GM18499 (cell line): Measurements from ENCODE around the gene CDK5RAP2.
A peak's percentile ranks its signal among the peaks of the same experiment; 100 is the strongest.

Experiments used
- ATAC-seq: cut with Tn5 transposase; IDR thresholded peaks from one replicate; pipeline ENCODE4 v1.9.1; 2021; ENCODE audit warnings: moderate number of reproducible peaks; ENCODE audit not compliant: insufficient read depth, unreplicated experiment

Gene CDK5RAP2

DNA sequence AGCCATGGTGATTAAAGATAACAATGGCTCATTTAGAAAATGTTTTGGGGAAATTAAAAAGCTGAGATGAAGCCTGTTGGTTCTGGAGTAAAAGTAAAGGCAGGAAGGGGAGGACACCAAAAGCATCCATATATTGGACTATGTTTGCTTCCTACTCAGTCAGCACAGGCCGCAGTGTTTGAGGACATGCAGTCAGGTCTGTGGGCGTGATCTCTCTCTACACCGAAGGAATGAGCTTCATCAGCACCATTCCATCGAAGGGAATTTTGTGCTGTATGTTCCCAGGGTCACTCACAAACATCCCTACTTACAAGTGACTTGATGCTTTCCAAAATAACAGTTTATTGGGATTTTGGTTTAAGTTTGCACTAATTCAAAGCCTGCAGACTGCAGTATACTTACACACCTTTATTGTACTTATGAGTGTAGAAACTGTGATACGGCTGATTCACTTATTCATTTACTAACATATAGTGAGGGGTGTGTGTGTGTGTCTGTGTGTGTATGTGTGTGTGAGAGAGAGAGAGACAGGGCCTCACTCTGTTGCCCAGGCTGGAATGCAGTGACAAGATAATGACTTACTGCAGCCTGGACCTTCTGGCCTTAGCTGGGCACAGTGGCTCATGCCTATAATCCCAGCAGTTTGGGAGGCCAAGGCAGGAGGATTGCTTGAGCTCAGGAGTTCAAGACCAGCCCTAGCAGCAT, 13.4 kb upstream of the CDK5RAP2 start:
- no peak for ATAC-seq

DNA sequence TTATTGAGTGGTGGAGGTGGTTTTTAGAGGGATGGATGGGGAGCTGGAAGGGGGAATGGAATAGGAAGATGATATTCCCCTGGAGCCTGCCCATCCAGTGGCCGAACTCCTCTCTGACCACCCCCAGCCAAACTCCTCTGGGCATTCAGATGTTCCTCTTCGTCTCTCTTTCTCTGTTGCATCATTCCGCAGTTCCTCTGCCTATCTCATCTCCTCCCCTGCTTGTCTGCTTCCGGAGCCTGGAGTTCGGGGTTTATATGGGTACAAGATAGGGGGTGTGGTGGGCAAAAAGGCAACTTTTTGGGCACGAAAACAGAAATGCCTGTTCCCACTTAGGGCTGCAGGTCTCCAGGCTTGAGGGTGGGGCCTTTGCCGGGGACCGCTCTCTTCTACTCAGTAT, 12.2 kb upstream of the CDK5RAP2 start:
- ATAC-seq = no peak

DNA sequence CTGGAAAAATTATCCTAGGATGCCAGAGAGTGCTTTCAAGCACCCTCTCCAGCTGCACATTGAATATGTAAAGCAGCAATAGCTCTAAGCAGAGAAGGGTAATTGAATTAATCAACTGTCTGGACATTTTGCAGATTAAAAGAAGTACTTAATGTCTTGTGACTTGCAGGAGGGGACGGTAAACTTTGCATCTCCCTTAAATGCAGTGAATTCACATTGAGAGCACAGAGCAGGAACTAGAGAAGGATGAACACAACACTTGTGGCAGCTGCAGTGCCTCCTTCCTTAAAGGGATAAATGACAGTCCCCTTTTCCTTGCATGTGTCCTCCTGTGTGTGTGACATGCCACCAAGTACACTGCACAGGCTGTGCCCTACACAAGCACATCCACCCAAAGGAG, 7.4 kb upstream of the CDK5RAP2 start:
- ATAC-seq = no peak

DNA sequence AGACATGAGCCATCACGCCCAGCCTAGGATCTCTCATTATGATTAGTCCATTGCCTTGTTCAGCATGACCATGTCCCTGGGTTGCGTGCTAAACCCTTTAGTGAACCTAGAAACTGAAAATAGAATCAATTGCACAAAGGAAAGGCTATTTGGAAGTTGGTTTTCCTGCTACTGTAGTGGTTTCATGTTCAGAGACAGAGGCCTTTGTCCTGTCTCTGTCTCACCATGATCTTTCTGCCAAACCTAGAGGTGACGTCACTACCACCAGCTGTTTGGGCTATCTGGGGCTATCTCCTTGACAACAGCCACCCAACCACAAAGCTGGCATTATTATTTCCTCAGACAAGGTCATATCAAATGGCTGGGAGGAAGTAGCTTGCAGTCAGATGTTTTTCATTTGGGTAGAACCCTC, 4.0 kb upstream of the CDK5RAP2 start:
- no peak for ATAC-seq

DNA sequence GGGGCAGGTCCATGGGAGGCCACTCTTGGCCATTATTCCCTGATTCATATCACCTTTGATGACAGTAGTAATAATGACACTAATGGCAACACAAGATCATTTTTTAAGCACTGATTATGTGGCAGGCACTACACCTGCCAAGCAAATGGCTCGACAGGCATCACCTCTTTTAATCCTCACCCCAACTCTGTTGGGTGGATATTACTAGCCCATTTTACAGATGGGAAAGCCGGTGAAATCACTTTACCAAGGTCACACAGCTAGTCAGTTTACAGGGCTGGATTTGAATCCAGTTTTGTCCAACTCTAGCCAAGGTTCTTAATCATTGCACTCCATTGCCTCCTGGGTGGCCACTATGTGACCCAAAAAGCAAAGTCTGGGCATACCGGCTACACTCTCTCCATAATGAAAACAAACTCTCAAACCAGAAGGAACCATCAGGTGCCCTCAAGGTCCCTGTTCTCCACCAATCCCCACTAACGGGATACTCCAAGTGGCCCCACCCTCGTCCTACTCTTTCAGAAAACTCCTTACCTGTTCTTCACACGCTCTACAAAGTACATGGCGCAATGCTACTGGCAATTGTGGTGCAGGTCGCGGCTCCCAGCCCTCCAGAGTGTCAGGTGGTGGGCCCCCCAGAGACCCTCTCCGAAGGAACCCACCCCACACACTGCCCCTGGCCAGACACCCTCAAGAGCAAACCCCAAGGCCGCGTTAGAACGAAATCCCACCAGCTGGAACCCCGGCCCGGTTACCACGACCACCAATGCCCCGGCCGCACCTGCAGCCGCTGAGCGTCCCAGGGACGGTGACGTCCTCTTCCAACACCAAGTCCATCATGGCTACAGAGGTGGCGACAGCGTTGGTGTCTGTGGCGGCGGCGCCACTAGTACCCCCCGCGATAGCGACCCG, 572 bp downstream of the CDK5RAP2 start:
- ATAC-seq = peak; percentile 18

DNA sequence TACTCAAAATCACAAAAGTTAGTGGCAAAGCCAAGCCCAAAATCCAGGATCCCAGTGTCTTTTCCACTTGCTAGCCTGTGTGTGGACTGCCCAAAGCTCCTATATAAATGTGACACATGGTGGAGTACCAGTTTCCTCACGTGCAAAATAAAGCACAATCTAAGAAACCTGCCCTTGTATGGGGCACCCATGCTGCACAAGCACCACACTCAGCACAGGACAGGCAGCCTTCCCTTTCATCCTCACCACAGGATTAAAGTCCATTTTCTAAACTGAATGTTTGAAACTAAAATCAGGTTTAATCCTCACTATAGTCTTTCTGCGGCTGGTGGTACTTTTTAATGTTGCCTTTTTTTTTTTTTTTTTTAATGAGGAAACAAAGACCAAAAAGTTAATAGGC, 5.5 kb downstream of the CDK5RAP2 start:
- ATAC-seq = no peak

DNA sequence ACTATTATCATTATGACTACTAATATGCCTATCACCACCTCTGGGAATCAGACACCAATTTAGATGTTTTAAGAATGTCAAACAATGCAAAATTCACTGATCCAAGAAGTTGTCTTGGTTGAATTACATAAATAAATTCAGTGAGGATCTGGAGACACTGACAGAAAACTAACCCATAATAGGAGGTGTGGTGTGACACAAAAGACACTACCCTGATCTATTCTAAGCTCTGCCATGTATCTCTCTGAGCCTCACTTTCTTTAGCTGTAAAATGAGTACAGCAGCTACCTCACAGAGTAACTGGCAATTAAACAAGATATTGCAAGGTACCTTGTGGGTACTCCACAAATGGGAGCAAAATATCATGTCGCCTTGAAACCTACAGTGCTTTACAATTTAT, 7.5 kb downstream of the CDK5RAP2 start:
- no peak for ATAC-seq

DNA sequence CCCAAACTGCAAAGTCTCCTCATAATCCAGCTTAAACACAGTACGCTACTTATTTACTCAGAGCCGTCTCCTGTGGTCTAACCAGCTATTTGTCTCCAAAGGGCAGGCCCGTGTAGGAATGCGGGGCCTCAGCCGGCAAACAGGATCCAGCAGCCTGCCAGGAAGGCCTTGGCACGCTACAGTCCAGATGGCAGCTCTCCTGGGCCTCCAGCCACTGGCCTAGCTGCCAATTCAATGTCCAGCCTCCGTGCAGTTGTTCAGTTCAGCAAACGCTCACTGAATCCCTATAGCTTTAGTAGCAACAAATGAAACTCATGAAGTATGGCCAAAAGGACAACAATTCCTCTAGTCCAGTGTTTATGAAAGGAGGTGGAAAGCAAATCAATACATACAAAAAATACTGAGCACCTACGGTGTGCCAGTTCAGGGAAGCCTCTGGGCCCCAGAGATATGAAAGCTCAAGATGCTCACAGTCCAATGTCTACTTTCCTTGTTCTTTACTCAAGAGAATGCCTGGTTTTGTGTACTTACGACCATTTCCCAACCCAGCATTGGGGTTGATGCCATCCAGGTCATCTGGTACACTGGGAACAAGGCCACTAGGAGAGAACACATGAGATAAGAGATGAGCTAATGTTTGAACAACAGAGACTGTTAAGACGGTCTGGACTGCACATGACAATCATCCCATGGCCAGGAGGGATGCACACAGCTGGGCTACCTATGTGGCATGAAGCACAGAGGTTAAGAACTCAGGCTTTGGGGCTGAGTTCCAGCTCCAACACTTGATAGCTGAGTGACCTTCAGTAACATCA, 8.3 kb downstream of the CDK5RAP2 start:
- ATAC-seq = no peak

DNA sequence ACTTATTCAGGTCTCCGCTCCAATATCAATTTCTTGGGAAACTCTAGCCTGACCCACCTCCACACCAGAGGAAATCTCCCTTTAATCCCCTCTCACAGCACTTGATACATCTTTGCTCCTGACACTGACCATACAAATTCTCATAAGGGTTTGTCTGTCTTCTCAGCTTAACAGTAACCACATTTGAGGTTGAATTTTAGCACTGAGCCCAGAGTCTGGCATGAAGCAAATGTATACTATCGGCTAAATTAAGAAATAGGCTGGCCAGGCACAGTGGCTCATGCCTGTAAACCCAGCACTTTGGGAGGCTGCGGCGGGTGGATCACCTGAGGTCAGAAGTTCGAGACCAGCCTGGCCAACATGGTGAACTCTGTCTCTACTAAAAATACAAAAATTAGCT, 9.7 kb downstream of the CDK5RAP2 start:
- no peak for ATAC-seq

DNA sequence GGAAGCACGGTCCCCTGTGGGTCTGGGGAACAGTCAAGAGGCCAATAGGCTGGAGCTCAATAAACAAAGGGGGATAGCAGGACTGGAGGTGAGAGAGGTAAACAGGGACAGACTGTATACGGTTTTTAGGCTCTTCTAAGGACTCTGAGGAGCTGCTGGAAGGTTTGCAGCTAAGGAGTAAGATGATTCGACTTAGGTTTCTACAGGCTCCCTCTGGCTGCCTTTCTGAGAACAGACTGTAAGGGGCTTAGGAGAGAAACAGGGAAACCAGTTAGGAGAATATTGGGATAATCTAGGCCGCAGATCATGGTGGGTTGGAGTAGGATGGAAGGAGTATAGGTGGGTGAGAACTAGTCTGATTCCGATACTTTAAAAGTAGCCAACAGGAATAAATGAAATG, 10.4 kb downstream of the CDK5RAP2 start:
- no peak for ATAC-seq

DNA sequence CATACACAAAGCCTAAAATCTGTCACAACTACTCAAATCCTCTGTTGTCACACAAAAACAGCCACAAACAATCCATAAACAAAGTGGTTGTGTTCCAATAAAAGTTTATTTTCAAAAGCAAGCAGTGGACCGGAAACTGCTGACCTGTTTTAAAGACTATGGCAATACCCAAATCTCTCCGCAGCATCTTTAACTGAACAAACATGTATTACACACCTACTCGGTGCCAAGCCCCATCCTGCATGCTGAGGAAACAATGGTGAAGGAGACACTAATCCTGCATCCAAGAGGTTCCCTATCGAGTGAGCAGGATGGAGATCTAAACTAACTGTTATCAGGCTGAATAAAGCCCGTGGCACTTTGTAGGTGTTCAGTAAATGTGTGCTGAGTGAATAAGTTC, 11.2 kb downstream of the CDK5RAP2 start:
- ATAC-seq = no peak

DNA sequence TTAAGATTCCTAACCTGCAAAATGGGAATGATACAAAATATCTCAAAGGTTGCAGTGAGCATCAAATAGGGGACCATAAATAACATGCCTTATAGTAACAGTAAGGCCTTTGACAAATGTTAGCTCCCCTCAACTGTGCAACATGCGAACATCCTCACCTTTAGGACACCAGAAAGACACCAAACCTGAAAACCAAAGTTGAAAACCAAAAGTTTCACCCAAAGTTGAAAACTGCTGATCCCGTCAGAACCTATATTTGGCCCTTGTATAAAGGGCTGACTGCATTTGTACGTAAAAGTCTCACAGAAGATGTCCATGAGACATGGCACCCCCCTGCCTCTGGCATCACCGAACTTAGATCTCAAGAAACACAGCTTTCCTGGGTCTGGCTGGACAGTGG, 12.1 kb downstream of the CDK5RAP2 start:
- no peak for ATAC-seq

DNA sequence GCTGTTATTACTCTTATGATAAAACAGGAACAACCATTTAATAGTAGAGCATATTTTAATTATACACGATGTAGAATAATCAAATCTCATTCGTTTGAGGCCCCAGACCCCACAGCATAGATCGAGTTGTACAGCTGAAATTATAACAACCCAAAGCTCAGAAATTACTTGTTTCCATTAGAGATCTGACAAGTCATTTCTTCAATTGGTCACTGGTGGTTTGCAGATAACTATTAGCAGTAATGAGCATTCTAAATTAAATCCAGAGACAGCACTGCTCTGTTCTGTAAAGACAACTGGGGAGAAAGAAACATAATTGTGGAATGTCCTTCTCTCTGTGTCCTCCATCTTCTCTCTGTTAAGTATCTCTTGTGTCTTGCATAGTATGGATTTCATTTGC, 12.9 kb downstream of the CDK5RAP2 start:
- ATAC-seq = no peak

DNA sequence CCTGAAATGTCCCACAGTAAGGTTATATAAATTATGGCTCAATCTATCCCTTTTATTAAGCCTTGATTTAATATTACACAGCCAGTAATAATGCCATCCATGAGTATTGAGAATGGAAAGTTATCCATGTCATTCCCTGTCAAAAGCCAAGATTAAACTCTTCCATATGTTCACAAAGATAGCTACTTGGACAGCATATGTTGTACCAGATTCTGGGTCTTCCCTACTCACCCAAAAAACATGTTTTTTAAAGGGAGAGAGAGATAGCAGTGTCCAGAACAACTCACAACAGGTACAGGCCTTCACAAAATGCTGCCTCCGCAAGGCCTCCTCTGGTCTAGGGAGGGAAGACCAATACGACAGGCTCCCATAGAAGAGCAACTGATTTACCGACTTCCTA, 15.4 kb downstream of the CDK5RAP2 start:
- ATAC-seq = no peak

DNA sequence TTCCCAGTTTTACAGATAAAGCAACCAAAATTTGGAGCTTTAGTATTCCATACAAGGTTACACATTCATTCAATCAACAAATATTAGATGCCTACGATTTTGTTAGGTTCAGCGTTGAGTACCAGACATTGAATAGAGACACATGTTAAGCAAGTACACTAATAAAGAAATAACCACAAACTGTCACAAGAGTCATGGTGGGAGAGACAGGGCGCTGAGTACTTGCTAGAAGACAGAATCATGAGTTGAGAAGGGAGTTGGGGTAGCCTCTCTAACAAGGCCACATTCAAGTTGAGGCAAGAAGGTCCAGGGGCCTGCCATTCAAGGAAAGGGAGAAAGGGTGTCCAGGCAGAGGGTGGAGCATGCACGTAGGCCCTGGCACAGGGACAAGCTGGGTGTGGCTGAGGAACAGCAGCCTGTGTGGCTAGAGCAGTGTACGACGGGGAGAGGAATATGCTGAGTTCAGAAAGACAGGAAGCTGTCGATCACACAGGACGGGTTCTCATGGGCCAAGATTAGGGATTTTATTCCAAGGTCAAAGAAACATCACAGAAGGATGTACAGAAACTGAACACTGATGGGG, 17.0 kb downstream of the CDK5RAP2 start:
- ATAC-seq = no peak

DNA sequence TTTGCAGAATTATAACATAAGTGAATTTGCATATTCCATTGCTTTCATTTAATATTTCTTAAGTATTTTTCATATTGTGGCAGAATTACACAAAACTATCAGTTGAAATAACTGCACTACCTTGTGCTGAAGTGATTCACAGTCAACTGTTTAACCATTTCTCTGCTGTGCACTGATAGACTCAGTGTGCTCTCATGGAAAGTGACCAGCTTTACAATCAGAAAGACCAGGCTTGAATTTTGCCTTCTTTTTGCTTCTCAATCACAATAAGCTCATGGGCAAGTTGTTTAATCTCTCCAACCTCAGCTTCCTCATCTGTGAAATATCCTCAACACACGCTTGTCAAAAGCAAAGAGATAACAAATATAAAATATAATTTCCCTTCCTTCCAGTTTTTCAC, 18.3 kb downstream of the CDK5RAP2 start:
- ATAC-seq = no peak

DNA sequence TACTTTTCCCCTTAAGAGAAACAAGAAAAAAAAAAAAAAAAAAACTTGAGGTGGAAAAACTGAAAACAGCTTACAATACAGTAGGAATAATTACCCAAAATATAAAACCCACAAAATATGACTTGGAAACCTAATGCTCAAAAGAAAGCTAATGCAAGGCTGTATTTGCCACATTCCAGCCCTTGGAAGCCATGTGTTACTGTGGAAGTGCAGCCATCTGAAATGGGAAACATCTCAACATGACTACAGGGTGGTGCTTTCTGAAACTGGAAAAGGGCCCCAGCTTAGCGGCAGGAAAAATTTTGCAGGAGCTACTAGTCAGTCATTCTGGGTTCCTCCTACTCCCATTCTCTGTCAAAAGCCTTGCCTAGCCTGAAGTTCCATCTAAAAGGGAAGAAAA, 20.4 kb downstream of the CDK5RAP2 start:
- ATAC-seq = no peak

DNA sequence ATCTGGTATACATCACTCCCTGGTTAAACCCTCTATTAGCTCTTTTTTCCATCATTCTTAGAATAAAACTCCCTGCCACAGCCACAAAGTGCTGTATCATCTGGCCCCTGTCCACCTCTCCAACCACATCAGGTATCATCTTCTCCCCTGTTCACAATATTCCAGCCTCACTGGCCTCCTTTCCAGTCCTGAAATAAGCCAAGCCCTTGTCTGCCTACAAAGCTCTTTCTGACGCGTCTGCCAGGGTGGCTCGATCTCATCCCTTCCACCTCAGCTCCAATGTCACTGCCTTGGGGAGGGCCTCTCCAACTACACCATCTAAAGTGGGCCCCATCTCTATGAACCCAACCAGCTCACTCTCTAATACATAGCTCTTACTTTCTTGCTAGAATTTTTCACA, 21.5 kb downstream of the CDK5RAP2 start:
- no peak for ATAC-seq

DNA sequence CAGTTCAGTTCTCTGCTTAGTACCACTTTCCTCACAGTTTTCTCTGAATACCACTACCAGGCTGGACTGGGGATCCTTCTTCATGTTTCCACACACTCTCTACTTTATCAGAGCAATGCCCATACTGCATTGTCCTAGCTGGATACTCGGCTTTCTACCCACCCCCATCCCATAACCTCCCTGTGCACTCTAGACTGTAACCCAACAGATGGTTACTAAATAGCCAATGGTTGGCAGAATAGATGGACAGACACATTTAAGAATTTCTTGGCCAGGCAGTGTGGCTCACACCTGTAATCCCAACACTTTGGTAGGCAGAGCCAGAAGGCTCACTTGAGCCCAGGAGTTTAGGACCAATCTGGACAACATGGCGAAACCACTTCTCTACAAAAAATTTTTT, 22.8 kb downstream of the CDK5RAP2 start:
- ATAC-seq = no peak

DNA sequence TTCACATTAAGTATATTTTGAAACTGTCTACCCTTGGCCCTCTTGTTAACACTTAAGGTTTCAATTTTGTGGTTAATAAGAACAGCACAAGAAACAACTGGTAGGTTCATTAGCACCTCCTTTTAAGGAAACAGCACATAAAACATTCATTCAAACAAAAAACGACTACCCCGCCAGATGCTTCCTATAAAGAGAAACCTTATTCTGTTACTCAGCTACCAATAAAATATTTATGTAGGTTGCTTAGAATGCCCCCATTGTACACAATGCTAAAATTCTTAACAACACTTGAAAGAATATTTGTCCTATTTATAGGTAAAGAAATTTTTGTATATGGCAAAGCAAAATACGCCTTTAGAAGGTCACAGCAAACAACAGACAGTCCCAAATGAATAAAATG, 23.2 kb downstream of the CDK5RAP2 start:
- ATAC-seq = no peak

DNA sequence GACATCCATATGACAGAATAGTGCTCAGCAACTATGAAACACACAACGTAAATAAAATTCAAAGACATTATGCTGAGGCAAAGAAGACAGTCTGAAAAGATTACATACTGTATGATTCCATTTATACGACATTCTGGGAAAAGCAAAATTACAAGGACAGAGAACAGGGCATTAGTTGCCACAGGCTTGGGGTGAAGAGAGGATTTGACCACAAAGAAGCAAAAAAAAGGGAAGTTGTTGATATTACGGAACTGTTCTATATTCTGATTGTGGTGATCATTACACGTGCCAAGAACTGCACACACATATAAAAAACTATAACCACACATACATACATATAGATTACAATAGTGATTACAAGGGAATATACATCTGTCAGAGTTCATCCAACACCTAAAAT, 24.1 kb downstream of the CDK5RAP2 start:
- no peak for ATAC-seq
